ENCODE results near the gene TSR3. TPM values are rescaled to one million over a fixed set of nuclear protein-coding genes. Genes with fewer than 3 reads are reported as not detected.

TSR3 gene
- total and polyA plus RNA-seq, 5 donors from 2014 or later, result 31.5 to 103 (median 92.2) TPM

DNA sequence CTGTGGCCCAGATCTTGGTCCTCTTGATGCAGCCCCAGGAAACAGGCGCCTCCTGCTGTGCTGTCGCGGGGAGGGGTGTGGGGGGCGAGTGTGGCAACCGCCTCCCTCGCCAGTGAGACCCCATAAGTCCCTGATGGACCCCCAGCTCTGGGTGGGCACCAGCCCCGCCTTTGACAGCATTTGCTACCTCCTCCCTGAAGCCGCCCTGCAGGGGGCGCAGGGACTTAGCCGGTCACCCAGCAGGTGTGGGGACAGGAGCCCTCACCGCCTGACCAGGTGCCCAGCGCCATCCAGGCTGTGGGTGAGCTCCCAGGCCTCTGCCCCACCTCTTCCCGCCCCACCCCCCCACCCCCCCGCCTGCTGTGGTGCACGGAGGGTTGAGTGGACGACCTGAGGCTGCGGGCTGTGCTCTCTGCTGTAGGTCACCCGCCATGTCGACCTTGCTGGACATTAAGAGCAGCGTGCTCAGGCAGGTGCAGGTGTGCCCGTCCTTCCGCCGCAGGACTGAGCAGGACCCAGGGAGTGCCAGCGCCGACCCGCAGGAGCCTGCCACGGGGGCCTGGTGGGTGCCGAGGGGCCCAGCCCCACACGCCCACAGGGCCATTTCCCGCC, 13.5 kb downstream of the TSR3 start:
- Mint-ChIP-seq H3K4me3 (no peak overlapping the region), H3K27me3 (peaks cover 27% of the 10 kb centered on the region), H3K36me3 (no peaks in the 10 kb centered on the region), H3K4me1 (peaks cover 0 to 16% (median 2%) of the 10 kb centered on the region in 4 donors), H3K27ac (no peak overlapping the region), H3K9me3 (no peaks in the 10 kb centered on the region)
- H3K36me3 ChIP-seq (ENCODE audit: control insufficient read depth, insufficient read depth, low read length), result no peaks in the 10 kb centered on the region
- DNase-seq, result no peak
- no peaks in the 10 kb centered on the region for H3K9me3 ChIP-seq (ENCODE audit: control insufficient read depth in 2 of 2, low read length in 2 of 2)
- no peaks in the 10 kb centered on the region for H3K27me3 ChIP-seq (ENCODE audit: control insufficient read depth, insufficient read depth, low read length)
- peaks cover 32% of the 10 kb centered on the region for H3K4me1 ChIP-seq (ENCODE audit: control insufficient read depth, insufficient read depth, low read length, poor library complexity, severe bottlenecking)
- H3K27ac ChIP-seq (ENCODE audit: insufficient read depth, low read length, poor library complexity, severe bottlenecking), result no peak overlapping the region
- ATAC-seq (ENCODE audit: low read depth in 2 of 2), result no peak
- no peak overlapping the region for H3K4me3 ChIP-seq (ENCODE audit: low read depth, low read length)

DNA sequence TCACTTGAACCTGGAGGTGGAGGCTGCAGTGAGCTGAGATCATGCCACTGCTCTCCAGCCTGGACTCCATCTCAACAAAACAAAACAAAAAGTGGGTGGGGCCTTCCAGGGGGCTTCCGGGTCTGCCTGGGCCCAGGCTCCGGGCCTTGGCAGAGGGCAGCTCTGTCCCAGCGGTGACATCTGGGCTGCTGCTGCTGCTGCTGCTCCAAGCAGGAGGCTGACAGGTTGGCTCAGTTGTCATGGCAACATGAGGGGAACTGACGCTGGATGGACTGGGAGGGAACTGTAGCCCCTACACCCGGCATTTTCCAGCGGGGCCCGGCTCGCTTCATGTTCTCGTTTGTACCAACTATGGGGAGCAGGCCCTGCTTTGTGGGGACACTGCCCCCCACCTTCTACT, 14.2 kb downstream of the TSR3 start:
- H3K9me3 ChIP-seq (ENCODE audit: control insufficient read depth in 2 of 2, low read length in 2 of 2), result no peaks in the 10 kb centered on the region
- no peak for ATAC-seq (ENCODE audit: low read depth in 2 of 2)
- H3K4me3 ChIP-seq (ENCODE audit: low read depth, low read length), result no peak overlapping the region
- H3K4me3 Mint-ChIP-seq, result no peak overlapping the region
- peaks cover 0 to 12% (median 0%) of the 10 kb centered on the region in 4 donors for H3K4me1 Mint-ChIP-seq
- no peaks in the 10 kb centered on the region for H3K36me3 Mint-ChIP-seq
- no peak overlapping the region for H3K27ac Mint-ChIP-seq
- H3K27ac ChIP-seq (ENCODE audit: insufficient read depth, low read length, poor library complexity, severe bottlenecking), result no peak overlapping the region
- H3K4me1 ChIP-seq (ENCODE audit: control insufficient read depth, insufficient read depth, low read length, poor library complexity, severe bottlenecking), result peaks cover 34% of the 10 kb centered on the region
- H3K27me3 Mint-ChIP-seq, result peaks cover 32% of the 10 kb centered on the region
- no peaks in the 10 kb centered on the region for H3K36me3 ChIP-seq (ENCODE audit: control insufficient read depth, insufficient read depth, low read length)
- H3K9me3 Mint-ChIP-seq, result no peaks in the 10 kb centered on the region
- H3K27me3 ChIP-seq (ENCODE audit: control insufficient read depth, insufficient read depth, low read length), result no peaks in the 10 kb centered on the region
- DNase-seq, result no peak

DNA sequence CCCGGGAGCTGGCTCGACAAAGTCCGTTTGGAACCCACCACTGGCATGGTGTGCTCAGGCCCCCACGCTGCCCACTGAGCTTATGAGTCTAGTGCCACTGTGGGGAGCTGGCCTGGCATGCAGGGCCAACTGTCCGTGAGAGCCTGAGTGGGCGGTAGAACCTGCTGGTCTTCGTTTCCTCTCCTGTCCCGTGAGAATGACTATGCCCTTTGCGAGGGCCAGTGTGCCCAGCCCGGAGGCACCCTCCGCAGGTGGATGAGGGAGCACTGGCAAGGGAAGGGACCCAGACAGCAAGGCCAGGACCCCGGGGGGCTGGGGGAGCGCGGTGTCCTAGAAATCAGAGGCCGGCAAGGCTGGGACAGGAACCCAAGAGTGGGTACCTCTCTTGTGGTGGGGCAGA, 15.1 kb downstream of the TSR3 start:
- no peak overlapping the region for H3K4me3 Mint-ChIP-seq
- peaks cover 38% of the 10 kb centered on the region for H3K27me3 Mint-ChIP-seq
- Histone ChIP-seq H3K4me1 (ENCODE audit: control insufficient read depth, insufficient read depth, low read length, poor library complexity, severe bottlenecking) (peaks cover 34% of the 10 kb centered on the region), H3K9me3 (ENCODE audit: control insufficient read depth in 2 of 2, low read length in 2 of 2) (no peaks in the 10 kb centered on the region), H3K4me3 (ENCODE audit: low read depth, low read length) (no peak overlapping the region), H3K36me3 (ENCODE audit: control insufficient read depth, insufficient read depth, low read length) (no peaks in the 10 kb centered on the region), H3K27ac (ENCODE audit: insufficient read depth, low read length, poor library complexity, severe bottlenecking) (no peak overlapping the region), H3K27me3 (ENCODE audit: control insufficient read depth, insufficient read depth, low read length) (no peaks in the 10 kb centered on the region)
- DNase-seq (no peak), ATAC-seq (ENCODE audit: low read depth in 2 of 2) (no peak)
- H3K36me3 Mint-ChIP-seq, result no peaks in the 10 kb centered on the region
- H3K4me1 Mint-ChIP-seq, result peaks cover 0 to 13% (median 1%) of the 10 kb centered on the region in 4 donors
- no peak overlapping the region for H3K27ac Mint-ChIP-seq
- H3K9me3 Mint-ChIP-seq, result no peaks in the 10 kb centered on the region

DNA sequence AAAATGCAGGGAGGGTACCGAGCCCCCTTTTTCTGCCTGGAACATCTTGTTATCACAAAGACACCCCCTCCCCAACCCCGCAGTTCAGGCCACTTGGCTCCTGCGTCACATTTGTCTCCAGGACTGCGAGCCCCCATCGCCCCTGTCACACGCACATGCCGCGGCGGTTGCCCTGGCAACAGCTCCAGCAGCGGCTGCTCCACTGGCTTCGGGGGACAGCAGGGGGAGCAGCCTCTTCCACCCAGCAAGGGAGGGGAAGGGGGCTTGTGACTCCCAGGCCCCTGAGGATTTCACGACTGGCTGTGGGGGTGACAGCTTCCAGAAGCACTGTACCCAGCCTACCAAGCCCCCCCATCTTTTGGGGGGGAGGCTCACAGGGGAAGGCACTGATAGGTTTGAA, 15.7 kb downstream of the TSR3 start:
- Mint-ChIP-seq H3K4me3 (no peak overlapping the region), H3K27me3 (peaks cover 40% of the 10 kb centered on the region), H3K4me1 (peaks cover 0 to 19% (median 2%) of the 10 kb centered on the region in 4 donors), H3K9me3 (no peaks in the 10 kb centered on the region), H3K36me3 (no peaks in the 10 kb centered on the region), H3K27ac (no peak overlapping the region)
- ATAC-seq (ENCODE audit: low read depth in 2 of 2), result no peak
- H3K27ac ChIP-seq (ENCODE audit: insufficient read depth, low read length, poor library complexity, severe bottlenecking), result no peak overlapping the region
- H3K4me3 ChIP-seq (ENCODE audit: low read depth, low read length), result no peak overlapping the region
- H3K9me3 ChIP-seq (ENCODE audit: control insufficient read depth in 2 of 2, low read length in 2 of 2), result no peaks in the 10 kb centered on the region
- no peaks in the 10 kb centered on the region for H3K36me3 ChIP-seq (ENCODE audit: control insufficient read depth, insufficient read depth, low read length)
- no peaks in the 10 kb centered on the region for H3K27me3 ChIP-seq (ENCODE audit: control insufficient read depth, insufficient read depth, low read length)
- DNase-seq, result no peak
- H3K4me1 ChIP-seq (ENCODE audit: control insufficient read depth, insufficient read depth, low read length, poor library complexity, severe bottlenecking), result peaks cover 39% of the 10 kb centered on the region

DNA sequence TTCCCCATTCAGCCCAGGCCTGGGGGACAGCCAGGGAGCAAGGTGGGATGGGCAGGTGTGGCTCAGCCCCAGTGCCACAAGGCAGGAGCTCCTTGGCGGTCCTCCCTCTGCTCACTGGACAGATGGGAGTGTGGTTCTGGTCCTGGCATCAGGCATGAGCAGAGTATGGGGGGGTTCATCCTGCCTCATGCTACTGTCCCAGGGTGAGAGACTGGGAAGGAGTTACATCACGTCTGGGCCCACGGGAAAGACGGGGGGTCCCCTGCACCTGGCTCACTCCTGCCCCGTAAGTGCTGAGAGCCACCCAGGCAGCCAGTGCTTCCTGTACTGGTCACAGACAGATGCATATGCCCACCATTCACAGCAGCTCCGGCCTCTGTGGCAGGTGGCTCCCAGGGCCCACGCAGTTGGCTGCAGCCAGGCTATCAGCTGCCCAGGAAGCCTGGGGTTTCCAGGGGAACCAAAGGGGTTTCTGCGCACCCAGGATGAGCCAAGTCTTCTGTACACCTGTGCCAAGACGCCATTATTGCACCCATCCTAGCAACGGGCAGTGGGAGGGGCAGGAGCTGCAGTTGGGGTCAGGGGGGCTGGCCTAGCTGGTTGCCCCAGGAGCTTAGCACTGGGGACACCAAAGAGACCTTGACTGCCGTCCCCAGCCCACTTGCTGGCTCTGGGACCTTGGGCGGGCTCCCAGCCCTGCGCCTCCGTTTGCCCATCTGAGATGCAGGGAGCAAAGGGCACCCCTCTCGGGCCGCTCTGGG, 16.3 kb downstream of the TSR3 start:
- Mint-ChIP-seq H3K4me3 (no peak overlapping the region), H3K27ac (no peak overlapping the region), H3K36me3 (no peaks in the 10 kb centered on the region), H3K9me3 (no peaks in the 10 kb centered on the region), H3K4me1 (peaks cover 0 to 19% (median 2%) of the 10 kb centered on the region in 4 donors), H3K27me3 (peaks cover 40% of the 10 kb centered on the region)
- no peak for DNase-seq
- Histone ChIP-seq H3K36me3 (ENCODE audit: control insufficient read depth, insufficient read depth, low read length) (no peaks in the 10 kb centered on the region), H3K9me3 (ENCODE audit: control insufficient read depth in 2 of 2, low read length in 2 of 2) (peaks cover 0 to 3% of the 10 kb centered on the region in 2 experiments), H3K4me3 (ENCODE audit: low read depth, low read length) (no peak overlapping the region), H3K27ac (ENCODE audit: insufficient read depth, low read length, poor library complexity, severe bottlenecking) (no peak overlapping the region), H3K27me3 (ENCODE audit: control insufficient read depth, insufficient read depth, low read length) (no peaks in the 10 kb centered on the region), H3K4me1 (ENCODE audit: control insufficient read depth, insufficient read depth, low read length, poor library complexity, severe bottlenecking) (peaks cover 39% of the 10 kb centered on the region)
- no peak for ATAC-seq (ENCODE audit: low read depth in 2 of 2)

DNA sequence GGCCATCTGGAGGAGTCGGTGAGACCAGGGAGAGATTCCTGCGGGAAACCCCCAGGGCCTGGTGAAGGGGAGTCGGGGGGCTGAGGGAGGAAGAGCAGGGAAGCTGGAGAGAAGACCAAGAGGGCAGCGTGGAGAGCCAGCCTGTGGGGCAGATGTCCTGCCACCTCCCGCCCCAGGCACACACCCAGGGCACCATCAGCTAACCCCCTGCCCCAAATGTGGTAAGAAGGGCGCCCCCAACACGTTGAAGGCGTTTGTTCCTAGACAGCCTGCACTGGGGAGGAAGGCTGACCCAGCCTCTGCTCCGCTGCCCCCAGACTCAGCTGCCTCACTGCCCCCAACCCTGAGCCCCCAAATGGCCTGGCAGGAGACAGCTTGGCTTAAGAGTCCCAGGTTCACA, 16.9 kb downstream of the TSR3 start:
- ATAC-seq (ENCODE audit: low read depth in 2 of 2) (no peak), DNase-seq (no peak)
- Histone ChIP-seq H3K4me3 (ENCODE audit: low read depth, low read length) (no peak overlapping the region), H3K4me1 (ENCODE audit: control insufficient read depth, insufficient read depth, low read length, poor library complexity, severe bottlenecking) (peaks cover 39% of the 10 kb centered on the region), H3K27me3 (ENCODE audit: control insufficient read depth, insufficient read depth, low read length) (no peaks in the 10 kb centered on the region), H3K9me3 (ENCODE audit: control insufficient read depth in 2 of 2, low read length in 2 of 2) (peaks cover 0 to 7% of the 10 kb centered on the region in 2 experiments), H3K27ac (ENCODE audit: insufficient read depth, low read length, poor library complexity, severe bottlenecking) (no peak overlapping the region), H3K36me3 (ENCODE audit: control insufficient read depth, insufficient read depth, low read length) (no peaks in the 10 kb centered on the region)
- peaks cover 0 to 19% (median 2%) of the 10 kb centered on the region in 4 donors for H3K4me1 Mint-ChIP-seq
- no peaks in the 10 kb centered on the region for H3K9me3 Mint-ChIP-seq
- H3K27ac Mint-ChIP-seq, result no peak overlapping the region
- H3K4me3 Mint-ChIP-seq, result no peak overlapping the region
- H3K27me3 Mint-ChIP-seq, result peaks cover 40% of the 10 kb centered on the region
- H3K36me3 Mint-ChIP-seq, result no peaks in the 10 kb centered on the region

DNA sequence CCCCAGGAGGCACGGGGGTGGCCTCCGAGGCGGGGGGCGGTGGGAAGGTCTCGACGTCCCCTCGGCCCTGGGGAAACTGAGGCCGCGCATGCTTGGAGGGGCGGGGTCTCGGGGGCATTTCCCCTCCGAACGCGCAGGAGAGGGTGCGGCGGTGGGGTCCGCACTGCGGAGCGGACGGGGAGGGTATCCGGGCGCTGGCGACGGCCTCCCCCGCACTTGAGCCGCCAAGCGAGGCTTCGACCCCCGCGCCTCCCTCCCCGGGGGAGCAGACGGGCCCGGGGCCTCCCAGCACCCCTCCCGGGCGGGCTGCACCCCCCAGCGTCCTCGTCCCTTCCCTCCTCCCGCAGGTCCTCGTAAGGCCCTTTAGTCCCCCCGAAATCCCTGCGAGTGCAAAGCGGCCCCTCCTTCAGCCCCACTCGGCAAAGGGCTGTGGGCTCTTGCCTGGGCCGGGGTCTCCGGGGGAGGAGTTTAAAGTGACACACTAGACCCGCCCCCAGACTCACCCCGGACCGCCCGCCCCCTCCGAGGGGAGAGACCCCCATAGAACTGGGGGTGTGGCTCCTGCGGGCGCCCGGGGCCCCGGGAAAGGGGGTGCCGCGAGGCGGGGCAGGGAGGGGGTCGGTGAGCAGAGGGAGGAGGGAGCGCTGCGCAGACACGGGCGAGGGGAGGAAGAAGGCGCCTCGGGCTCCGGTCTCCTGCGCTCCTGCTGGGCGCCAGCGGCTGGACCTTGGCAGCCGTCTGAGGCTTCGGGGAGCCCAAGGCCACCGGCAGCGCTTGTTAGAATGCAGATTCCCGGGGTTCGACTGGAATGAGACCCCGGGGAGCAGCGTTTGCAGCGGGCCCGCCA, 17.6 kb downstream of the TSR3 start:
- Histone ChIP-seq H3K4me1 (ENCODE audit: control insufficient read depth, insufficient read depth, low read length, poor library complexity, severe bottlenecking) (peaks cover 39% of the 10 kb centered on the region), H3K9me3 (ENCODE audit: control insufficient read depth in 2 of 2, low read length in 2 of 2) (peaks cover 0 to 7% of the 10 kb centered on the region in 2 experiments), H3K4me3 (ENCODE audit: low read depth, low read length) (no peak overlapping the region), H3K27ac (ENCODE audit: insufficient read depth, low read length, poor library complexity, severe bottlenecking) (no peak overlapping the region), H3K27me3 (ENCODE audit: control insufficient read depth, insufficient read depth, low read length) (no peaks in the 10 kb centered on the region), H3K36me3 (ENCODE audit: control insufficient read depth, insufficient read depth, low read length) (no peaks in the 10 kb centered on the region)
- H3K4me1 Mint-ChIP-seq, result peaks cover 0 to 19% (median 2%) of the 10 kb centered on the region in 4 donors
- H3K36me3 Mint-ChIP-seq, result no peaks in the 10 kb centered on the region
- no peak overlapping the region for H3K27ac Mint-ChIP-seq
- peaks cover 40% of the 10 kb centered on the region for H3K27me3 Mint-ChIP-seq
- DNase-seq, result no peak
- ATAC-seq (ENCODE audit: low read depth in 2 of 2), result no peak
- no peak overlapping the region for H3K4me3 Mint-ChIP-seq
- H3K9me3 Mint-ChIP-seq, result no peaks in the 10 kb centered on the region
